HG03135 (cell line): ENCODE data around the gene FAM217B.

Experiments used
- ATAC-seq: cut with Tn5 transposase; IDR thresholded peaks from one replicate; pipeline ENCODE4 v1.9.1; 2021; ENCODE audit warnings: mild to moderate bottlenecking, moderate library complexity; ENCODE audit not compliant: unreplicated experiment

Gene FAM217B, protein sequence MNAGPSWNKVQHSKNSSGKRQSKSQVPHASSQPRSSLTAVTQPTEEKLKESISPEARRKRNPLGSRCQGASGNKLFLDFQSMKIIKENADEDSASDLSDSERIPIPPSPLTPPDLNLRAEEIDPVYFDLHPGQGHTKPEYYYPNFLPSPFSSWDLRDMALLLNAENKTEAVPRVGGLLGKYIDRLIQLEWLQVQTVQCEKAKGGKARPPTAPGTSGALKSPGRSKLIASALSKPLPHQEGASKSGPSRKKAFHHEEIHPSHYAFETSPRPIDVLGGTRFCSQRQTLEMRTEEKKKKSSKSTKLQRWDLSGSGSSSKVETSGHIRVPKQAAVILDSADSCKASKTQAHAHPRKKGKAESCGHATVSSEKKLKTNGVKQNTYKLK

DNA sequence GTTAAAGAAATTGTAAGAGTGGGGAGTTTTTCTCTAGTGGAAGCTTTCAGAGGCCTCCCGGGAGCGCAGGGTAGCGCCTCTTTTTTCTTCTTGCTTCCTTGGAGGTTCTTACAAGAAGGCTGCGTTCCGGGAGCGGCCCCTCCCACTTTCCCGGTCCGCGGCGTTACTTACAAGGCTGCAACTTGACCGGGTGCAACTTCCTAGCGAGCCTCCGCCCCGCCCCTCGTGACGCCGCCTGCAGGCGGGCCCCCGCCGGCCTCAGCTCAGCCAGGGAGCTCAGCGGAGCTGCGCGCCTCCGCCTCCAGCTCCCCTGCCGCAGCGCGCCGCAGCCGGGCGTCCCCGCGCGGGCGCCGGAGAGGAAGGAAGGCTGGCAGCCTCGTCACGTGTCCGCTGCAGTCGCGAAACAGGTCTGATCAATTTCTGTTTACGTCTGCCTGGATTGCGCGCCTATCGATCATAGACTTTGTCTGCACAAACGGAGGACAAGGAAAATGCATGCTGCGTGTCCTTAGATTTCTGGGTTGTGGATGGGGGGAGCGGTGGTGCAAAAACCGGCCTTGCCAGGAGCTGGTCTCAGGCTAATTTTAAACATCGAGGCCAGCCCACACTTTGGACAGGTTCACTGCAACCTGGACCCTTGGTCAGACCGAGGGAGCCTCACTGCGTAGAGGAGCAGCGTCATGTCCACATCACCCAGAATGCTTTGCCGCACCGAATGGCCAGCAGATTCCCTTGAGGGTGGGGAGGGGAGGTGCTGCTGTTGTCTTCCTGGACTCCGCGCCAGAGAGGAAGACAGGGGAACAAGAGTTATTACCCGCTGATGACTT is at the start of gene FAM217B, which contains the start of gene PPP1R3D:
FAM217B (plus strand) TSS at position 261 of the 827 bp plus-strand sequence. CDS start 3,555 bp downstream, outside the sequence.
PPP1R3D (minus strand) TSS at position 177 of the 827 bp plus-strand sequence. CDS start 374 bp downstream, outside the sequence.
- peak; percentile 91 for ATAC-seq

DNA sequence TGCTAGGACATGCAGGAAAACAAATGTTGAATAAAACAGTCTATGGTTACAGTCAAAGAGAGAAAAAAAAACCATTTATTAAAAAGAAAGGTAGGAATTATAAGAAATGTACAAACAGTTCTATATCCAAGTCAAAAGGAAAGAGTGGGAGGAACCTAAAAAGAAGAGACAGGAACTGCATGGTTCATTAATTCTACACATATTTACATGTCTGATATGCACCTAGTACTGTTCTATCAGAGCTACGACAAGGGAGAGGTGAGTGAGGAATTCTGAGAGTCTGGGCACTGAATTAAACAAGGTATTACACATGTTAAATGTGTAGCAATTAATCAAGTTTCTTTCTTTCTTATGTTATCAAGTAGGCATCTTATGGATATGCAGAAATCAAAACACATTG is 48.6 kb upstream of the FAM217B start:
- ATAC-seq = no peak

- ATAC-seq = no peak
Observed at GRCh38 chr20:59895908-59896307, 44.3 kb upstream of the FAM217B start.

DNA sequence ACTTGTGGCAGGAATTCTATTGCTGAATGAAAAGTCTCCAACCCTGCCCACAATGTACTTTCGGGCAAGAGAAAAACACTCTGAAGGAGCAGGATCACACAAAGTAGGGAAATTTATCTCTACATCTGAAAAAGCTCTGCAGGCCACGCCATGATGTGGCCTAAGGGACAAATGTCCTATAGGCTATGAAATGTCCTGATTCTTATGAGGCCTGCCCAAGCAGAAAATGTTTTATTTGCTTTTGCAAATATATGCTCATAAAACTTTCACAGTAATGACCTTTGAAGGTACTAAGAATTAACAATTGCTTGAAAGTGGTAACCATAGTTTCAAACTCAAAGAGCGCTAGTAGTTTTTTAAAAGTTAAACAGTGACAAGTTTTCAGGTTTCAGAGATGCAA is 37.7 kb upstream of the FAM217B start:
- no peak for ATAC-seq

GRCh38 chr20:59903621-59904020 is 36.6 kb upstream of the FAM217B start:
- no peak for ATAC-seq

- no peak for ATAC-seq
Observed at GRCh38 chr20:59908855-59909254, 31.3 kb upstream of the FAM217B start.

- ATAC-seq = no peak
Observed at GRCh38 chr20:59911041-59911440, 29.1 kb upstream of the FAM217B start.

GRCh38 chr20:59912609-59913008 is 27.6 kb upstream of the FAM217B start:
- no peak for ATAC-seq

- ATAC-seq = no peak
Observed at GRCh38 chr20:59920944-59921343, 19.2 kb upstream of the FAM217B start.

DNA sequence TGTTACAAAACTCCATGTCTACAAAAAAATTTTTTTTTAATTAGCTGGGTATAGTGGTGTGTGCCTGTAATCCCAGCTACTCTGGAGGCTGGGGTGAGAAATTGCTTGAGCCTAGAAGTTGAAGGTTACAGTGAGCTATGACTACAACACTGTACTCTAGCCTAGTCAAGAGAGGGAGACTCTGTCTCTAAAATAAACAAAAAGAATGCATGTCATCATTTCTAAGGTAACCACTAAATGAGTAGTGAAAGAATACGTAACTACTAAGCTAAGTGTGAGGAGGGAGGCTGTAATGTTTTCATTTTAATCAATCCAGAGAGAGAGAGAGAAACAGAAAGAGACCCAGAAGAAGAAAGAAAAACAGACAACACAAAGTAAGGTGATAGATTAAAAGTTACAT is 16.7 kb upstream of the FAM217B start:
- no peak for ATAC-seq

- no peak for ATAC-seq
Observed at GRCh38 chr20:59925359-59925758, 14.8 kb upstream of the FAM217B start.

DNA sequence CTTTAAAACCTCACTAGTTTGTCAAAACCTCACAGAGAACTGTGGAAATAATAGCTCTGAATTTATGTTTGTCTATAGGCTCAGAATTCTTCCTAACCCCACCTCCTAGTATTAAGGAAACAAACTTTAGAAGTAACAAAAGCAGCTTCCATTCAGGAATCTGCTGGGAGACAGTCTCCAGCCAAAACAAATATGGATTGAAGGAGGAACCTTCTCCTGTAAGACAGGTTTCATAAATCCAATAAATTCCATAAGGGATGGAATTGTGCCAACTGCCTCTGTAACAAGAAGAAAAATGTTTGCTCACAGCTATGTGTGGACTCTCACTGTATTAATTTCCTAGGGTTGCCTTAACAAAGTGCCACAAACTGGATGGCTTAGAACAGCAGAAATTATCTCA is 14.3 kb upstream of the FAM217B start:
- ATAC-seq = no peak

- ATAC-seq = no peak
Observed at GRCh38 chr20:59931511-59932312, 8.5 kb upstream of the FAM217B start.

DNA sequence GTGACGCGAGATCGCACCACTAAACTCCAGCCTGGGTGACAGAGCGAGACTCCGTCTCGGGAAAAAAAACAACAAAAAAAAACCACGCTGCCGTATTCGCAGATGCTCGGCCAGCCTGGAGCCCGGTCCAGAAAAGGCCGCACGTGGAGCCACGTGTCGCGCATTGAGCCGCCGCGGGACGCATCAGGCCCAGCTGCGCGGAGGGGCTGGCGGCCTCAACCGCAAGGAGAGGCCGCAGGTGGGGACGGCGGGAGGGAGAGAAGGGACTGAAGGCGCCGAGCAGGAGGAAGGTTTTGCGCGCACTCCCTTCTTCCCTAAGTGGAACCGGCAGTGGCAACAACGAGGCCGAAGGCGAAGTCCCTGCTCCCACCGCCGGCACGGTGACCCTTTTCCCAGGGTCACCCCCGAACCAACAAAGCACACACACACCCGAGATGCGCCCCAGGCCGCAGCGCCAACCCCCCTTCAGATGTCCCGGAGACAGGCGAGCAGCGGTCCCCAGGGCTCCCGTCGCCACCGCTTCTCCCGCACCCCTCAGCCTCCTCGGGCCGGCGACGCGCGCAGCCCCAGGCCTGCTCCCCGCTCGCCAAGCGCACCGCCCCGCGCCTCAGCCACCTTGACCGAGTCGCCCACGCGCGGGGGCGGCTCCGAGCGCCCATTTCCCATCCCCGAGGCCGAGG is 7.4 kb upstream of the FAM217B start:
- no peak for ATAC-seq

DNA sequence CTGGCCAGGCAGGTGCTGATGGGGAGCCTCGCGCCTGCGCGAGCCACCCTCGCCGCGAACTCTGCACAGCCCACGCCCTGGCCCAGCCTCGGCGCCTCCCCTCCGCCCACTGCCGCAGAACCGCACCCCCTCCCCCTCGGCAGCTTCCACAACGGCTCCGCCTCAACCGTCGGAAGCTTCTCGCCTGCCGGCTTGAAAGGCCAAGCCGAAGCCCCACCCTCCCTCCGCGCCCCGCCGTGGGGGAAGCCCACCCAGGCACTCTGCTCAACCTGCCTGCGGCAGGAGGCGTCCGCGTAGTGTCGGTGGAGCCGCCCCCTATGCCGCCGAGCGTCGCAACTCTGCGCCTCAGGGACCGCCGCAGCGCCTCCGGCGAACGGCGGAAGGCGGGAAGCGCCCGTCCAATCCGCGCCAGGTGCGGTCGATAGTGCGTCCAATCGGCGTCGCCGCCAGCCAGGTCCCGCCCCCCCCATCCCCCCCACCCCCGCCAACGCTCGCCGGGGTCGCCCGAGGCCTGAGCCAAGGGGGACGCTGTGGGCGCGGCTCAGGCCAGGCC is 6.8 kb upstream of the FAM217B start, which contains the start of gene SYCP2:
SYCP2 (minus strand) TSS at position 342 of the 553 bp plus-strand sequence. CDS start 11,224 bp downstream, outside the sequence.
- ATAC-seq = no peak

DNA sequence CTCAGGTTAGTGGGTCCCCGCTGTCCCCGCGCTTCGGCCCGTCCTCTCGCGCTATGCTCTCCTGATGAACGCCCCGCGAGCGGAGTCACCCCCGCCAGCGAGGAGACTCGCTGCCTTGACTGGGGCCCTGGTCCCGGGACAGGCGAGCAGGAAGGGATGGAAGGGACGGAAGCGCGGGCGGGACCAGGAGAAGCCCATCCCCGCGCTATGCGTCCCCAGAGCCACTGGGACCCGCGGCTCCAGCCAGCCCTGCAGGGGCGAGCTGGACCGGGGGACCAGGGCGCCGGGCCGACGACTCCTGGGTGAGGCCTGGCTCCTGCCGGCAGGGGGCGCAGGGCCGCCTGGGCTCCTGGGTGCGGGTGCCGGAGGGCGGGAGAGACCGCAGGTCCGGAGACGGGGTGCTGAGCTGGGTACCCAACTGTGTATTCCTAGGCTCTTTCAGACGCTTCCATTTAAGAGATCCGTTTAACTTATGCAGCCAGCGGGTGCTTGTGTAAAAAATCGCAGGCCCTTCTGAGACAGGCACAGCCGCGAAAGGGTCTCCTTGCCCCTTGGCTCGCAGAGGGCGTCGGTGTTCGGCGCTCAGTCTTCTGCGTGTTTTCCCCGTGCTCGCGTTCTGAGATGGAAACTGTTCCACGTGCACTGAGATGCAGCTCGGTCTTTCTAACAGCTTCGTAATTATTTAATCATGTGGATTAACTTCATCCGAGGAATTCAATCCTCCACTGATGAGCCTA is 6.2 kb upstream of the FAM217B start:
- peak; percentile 86 for ATAC-seq

- no peak for ATAC-seq
Observed at GRCh38 chr20:59935457-59936185, 4.6 kb upstream of the FAM217B start.

- ATAC-seq = no peak
Observed at GRCh38 chr20:59936409-59936808, 3.8 kb upstream of the FAM217B start.

GRCh38 chr20:59937150-59937549 is 3.0 kb upstream of the FAM217B start:
- ATAC-seq = no peak
